Prostate gland (tissue), 2 donors: ENCODE measurements around the gene SAMD4A.
A peak's percentile ranks its signal among the peaks of the same experiment; 100 is the strongest.

Experiments
- CTCF ChIP-seq, 4 experiments: fragments of 200-600 bp in 2 of 4; fragments of 450-650 bp in 2 of 4; sonication (generic) in 2 of 4; IDR thresholded peaks; 1 replicate in 3 of 4; 2 replicates in 1 of 4; pipeline ENCODE4 v1.5.1; 2016 to 2019; ENCODE audit warnings: antibody characterized with exemption in 4 of 4, mild to moderate bottlenecking in 2 of 4, moderate library complexity in 2 of 4
- POLR2A ChIP-seq: fragments of 450-650 bp; IDR thresholded peaks from one replicate; pipeline ENCODE4 v1.6.1; 2016; ENCODE audit warnings: antibody characterized with exemption, mild to moderate bottlenecking
- POLR2AphosphoS5 ChIP-seq: sonication (generic); formaldehyde crosslinking; IDR thresholded peaks from one replicate; pipeline ENCODE4 v1.6.1; 2017; ENCODE audit warnings: antibody characterized with exemption

GRCh38 chr14:54746019-54746418 is 179.1 kb downstream of the SAMD4A start:
- TF ChIP-seq CTCF (IDR thresholded peaks at IDR 0.05) (no peak), POLR2A (no peak), POLR2AphosphoS5 (peak; percentile 37)
